HG03196 (cell line): ENCODE results near the gene ANKS1B.
"Not testable (repeated sequence)": the region's sequence is repeated elsewhere in the genome, so short reads cannot be mapped to it uniquely, and the experiment has no call there.

ENCODE experiments used
- ATAC-seq: cut with Tn5 transposase; IDR thresholded peaks from one replicate; pipeline ENCODE4 v1.9.1; 2021; ENCODE audit not compliant: unreplicated experiment

Gene ANKS1B

DNA sequence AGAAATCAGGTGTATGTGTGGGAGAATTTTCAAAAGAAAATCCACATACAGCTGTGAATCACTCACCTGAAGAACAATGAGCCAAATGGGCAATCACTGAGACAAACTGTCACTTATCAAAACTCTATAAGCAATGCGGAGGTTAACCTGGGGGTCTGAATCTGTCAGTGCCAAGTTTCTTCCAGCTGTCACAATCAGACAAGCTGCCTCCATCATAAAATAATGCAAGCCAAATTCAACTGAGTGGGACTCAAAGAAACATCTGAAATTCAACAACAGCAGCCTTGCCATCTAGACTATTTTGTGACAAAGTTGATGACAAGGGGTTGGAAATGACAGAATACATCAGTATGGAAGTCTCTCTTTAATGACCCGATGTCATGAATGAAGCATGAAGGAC is 276.9 kb downstream of the ANKS1B start:
- ATAC-seq, result no peak

- ATAC-seq, result no peak
Observed at GRCh38 chr12:99706736-99707473, 277.8 kb downstream of the ANKS1B start.

GRCh38 chr12:99704458-99704857 is 280.3 kb downstream of the ANKS1B start:
- no peak for ATAC-seq

DNA sequence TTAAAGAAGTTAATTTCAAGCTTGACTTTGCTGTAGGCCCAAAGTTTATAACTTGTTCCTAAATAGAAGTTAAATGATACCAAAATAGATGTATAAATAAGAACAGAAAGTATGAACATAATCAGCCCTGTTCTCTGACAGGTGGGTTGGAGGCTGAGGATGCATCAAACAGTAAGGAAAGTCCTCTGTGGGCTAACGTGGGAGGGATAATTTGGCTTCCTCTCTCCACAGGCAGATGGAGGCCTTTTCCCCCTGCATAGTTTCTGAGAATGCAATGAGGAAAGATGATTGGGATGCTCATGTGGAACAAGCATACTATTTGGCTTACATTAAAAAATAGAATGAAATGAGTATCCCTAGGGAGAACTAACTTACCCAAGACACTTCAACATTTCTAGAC is 280.7 kb downstream of the ANKS1B start:
- ATAC-seq, result no peak

DNA sequence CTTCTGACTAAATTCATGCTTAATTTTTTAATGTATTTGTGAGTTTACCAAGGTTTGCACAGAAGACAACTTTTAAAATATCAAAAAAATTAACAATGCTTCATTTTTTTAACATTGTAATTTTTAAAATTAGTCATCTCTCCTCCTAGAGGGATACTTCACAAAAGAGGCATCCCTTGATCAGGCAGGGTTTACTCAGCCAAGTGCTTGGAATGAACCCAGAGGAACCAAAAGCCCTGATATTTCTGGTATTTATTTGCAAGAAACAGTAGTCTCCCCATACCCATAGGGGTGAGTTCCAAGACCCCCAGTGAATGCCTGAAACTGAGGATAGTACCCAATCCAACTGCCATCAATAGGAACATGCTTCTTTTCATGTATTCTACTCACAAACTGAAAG is 284.7 kb downstream of the ANKS1B start:
- ATAC-seq, result no peak

- no peak for ATAC-seq
Observed at GRCh38 chr12:99695050-99695449, 289.7 kb downstream of the ANKS1B start.

DNA sequence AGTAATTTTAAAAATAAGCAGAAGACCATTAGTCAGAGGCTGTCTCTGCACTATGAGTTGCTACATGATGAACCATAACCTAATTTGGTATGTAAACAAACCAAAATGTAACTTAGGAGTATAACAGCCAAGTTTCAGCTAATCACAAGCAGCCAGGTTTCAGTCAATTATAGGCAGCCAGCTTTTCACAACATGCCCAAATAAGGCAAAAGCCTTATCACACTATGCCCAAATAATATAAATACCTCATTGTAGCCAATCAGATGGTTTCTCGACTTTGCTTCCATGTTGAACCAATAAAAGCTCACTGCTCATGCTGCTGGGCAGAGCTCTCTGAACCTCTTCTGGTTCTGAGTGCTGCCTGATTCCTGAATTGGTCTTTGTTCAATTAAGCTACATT is 298.6 kb downstream of the ANKS1B start:
- no peak for ATAC-seq

GRCh38 chr12:99680276-99680675 is 304.5 kb downstream of the ANKS1B start:
- ATAC-seq, result no peak

DNA sequence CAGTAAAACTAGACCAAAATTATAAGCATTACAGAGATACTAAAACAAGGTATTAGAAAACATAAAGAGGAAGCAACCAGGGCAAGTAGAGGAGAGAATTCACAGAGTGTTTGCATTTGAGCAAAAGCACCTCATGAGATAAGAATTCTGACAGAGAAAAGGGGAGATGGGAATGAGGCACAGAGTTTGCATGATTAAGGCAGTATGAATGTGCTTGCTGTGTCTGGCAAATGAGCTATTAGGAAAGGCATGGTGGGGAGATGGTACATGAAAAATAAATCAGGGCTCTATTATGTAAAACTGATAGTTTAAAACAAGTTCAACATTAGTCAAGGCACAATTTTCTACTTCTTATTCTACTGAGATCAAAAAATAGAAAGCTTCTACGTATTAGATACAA is 314.1 kb downstream of the ANKS1B start:
- no peak for ATAC-seq

GRCh38 chr12:99658671-99659349 is 325.9 kb downstream of the ANKS1B start:
- ATAC-seq, result no peak

DNA sequence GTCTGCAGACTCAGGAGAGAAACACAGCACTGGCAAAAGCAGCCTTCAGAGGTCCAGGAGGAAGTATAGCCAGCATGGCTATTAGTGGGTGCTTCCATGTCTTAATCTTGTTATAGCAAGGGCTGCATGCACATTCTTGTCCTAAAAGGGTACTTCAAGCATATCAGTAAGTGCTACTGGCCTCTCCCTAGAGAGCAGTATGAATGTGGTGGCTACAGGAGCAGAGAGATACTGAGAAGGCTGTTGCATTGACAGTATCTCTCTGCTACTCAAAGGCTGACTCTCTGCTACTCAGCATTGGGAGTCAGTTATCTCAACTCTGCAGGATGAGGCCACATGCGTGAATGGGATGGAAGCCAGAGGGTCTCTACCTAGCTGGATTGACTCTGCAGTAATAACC is 335.2 kb downstream of the ANKS1B start:
- no peak for ATAC-seq

DNA sequence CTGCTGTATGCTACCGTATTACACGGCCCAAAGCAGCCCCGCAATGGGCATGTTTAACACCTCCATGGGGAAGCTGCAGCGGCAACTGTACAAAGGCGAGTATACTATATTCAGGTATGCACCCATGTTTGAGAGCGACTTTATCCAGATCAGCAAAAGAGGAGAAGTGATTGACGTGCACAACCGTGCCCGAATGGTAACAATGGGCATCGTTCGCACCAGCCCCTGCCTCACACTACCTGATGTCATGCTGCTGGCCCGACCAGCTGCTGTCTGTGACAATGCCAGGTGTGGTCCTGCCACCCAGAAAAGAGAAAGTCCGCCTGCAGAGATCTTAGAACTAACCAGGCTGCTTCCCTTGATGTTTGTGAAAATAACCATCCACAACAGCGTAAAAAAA is 336.6 kb downstream of the ANKS1B start:
- ATAC-seq, result no peak

- ATAC-seq, result no peak
Observed at GRCh38 chr12:99647453-99647852, 337.3 kb downstream of the ANKS1B start, which contains the start of gene GARIN6. Gene GARIN6 (plus strand): TSS chr12:99647753. CDS start chr12:99648175, 422 bp downstream.

DNA sequence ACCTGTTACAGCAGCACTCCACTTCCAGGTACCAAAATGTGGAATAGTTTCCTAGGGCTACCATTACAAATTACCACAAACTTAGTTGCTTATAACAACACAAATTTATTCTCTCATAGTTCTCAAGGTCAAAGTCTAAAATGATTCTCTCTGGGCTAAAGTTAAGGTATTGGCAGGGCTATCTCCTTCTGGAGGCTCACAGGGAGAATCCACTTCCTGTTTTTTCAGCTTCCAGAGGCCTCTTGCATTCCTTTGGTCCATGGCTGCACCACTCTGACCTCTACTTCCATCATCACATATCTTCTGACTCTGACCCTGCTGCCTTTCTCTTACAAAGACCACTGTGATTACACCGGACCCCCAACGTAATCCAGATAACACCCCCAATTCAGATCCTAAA is 340.1 kb downstream of the ANKS1B start:
- no peak for ATAC-seq

DNA sequence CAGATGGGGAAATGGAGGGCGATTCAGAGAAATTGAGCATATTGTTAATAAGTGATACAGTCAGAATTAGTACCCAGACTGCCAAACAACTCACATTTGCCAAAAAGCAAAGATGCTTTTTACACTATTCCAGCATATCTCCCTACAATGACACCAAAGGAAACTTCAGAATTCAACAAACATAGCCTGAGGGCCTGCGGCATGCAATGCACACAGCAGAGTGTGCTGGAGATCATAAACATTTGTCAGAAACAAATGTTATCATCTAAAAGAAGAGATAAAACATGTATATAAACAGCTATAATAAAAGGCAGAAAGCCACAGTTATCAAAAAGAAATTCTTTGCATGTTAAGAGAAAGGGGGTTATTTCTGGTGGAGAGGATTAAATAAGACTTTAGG is 357.3 kb downstream of the ANKS1B start:
- no peak for ATAC-seq

DNA sequence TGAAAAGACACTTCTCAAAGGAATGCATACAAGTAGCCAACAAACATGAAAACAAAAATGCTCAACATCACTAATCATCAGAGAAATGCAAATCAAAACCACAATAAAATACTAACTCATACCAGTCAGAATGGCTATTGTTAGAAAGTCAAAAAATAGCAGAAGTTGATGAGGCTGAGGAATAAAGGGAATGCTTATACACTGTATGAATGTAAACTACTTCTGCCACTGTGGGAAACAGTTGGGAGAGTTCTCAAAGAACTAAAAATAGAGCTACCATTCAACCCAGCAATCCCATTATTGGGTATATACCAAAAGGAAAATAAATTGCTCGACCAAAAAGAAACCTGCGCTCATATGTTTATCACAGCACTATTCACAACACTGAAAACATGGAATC is 360.1 kb downstream of the ANKS1B start:
- ATAC-seq, result not testable (repeated sequence)

- ATAC-seq, result no peak
Observed at GRCh38 chr12:99620159-99620479, 364.6 kb downstream of the ANKS1B start.

- no peak for ATAC-seq
Observed at GRCh38 chr12:99619389-99620158, 365.2 kb downstream of the ANKS1B start.

GRCh38 chr12:99618657-99619056 is 366.1 kb downstream of the ANKS1B start:
- no peak for ATAC-seq

- no peak for ATAC-seq
Observed at GRCh38 chr12:99611599-99611998, 373.1 kb downstream of the ANKS1B start.

DNA sequence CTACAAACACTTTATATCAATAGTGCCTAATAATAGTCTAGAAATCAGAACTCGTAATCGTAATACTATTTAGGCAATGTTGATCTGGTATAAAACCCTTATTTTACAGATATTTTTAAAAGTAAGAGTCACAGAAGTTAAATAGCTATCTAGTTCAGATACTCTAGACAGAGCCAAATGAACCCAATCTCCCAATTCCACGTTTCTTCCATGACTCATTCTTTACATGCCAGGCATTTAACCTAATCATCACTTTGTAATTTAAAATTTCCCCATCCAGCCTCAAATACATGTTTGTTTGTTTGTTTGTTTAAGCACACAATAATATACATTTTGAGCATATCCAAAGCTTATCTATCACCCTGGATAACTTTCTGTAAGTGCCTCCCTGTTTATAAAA is 373.6 kb downstream of the ANKS1B start:
- no peak for ATAC-seq
